GM23338 (cell line): ENCODE data around the gene TAF1D. TPM values are rescaled to one million over a fixed set of nuclear protein-coding genes. Genes with fewer than 3 reads are reported as not detected.

ENCODE experiments used
- ATAC-seq: fragments of 200-7000 bp; cut with Tn5 transposase; 3 replicates; pipeline ENCODE4 v1.9.1; 2020
- DNase-seq: peaks from one replicate; pipeline ENCODE4 v3.0.0-alpha.2; 2015; ENCODE audit warnings: low spot score
- H2AFZ ChIP-seq: fragments of 200-600 bp; sonication (generic); 2 replicates; pipeline ENCODE4 v1.8.0; 2016; ENCODE audit warnings: antibody characterized with exemption, mild to moderate bottlenecking, moderate library complexity
- H3F3A ChIP-seq: fragments of 200-600 bp; sonication (generic); replicated peaks from 2 replicates; pipeline ENCODE4 v1.8.0; 2017; ENCODE audit warnings: antibody characterized with exemption, mixed run types, low read depth
- H3K27ac ChIP-seq: fragments of 200-600 bp; sonication (generic); 2 replicates; pipeline ENCODE4 v1.6.1; 2016; ENCODE audit warnings: low read depth
- H3K27me3 ChIP-seq: fragments of 200-600 bp; sonication (generic); 2 replicates; pipeline ENCODE4 v1.8.0; 2016; ENCODE audit warnings: mild to moderate bottlenecking, mixed run types, moderate library complexity; ENCODE audit not compliant: insufficient read depth
- H3K36me3 ChIP-seq: fragments of 200-600 bp; sonication (generic); 2 replicates; pipeline ENCODE4 v1.8.0; 2016; ENCODE audit warnings: mild to moderate bottlenecking; ENCODE audit not compliant: insufficient read depth
- H3K4me1 ChIP-seq: fragments of 200-600 bp; sonication (generic); 2 replicates; pipeline ENCODE4 v1.8.0; 2016; ENCODE audit warnings: mild to moderate bottlenecking, moderate library complexity; ENCODE audit not compliant: insufficient read depth
- H3K4me2 ChIP-seq: fragments of 200-600 bp; sonication (generic); 2 replicates; pipeline ENCODE4 v1.7.1; 2017; ENCODE audit warnings: mixed run types
- H3K4me3 ChIP-seq: fragments of 200-600 bp; sonication (generic); 2 replicates; pipeline ENCODE4 v1.6.1; 2016; ENCODE audit warnings: mixed run types
- H3K79me2 ChIP-seq: fragments of 200-600 bp; sonication (generic); replicated peaks from 2 replicates; pipeline ENCODE4 v1.8.0; 2017; ENCODE audit warnings: mild to moderate bottlenecking; ENCODE audit not compliant: insufficient read depth
- H3K9me2 ChIP-seq: fragments of 200-600 bp; sonication (generic); 2 replicates; pipeline ENCODE4 v1.8.0; 2017; ENCODE audit not compliant: insufficient read depth
- H4K20me1 ChIP-seq: fragments of 200-600 bp; sonication (generic); replicated peaks from 2 replicates; pipeline ENCODE4 v1.8.0; 2017; ENCODE audit warnings: mild to moderate bottlenecking; ENCODE audit not compliant: insufficient read depth
- H3K27ac Mint-ChIP-seq: 2 replicates; pipeline ENCODE4 v1.8.0; 2020; ENCODE audit warnings: inconsistent platforms, mild to moderate bottlenecking, moderate library complexity, mixed read lengths
- H3K27me3 Mint-ChIP-seq: 3 replicates; pipeline ENCODE4 v1.8.0; 2022; ENCODE audit warnings: low read depth, mild to moderate bottlenecking, moderate library complexity, mixed read lengths, inconsistent platforms; ENCODE audit not compliant: insufficient read depth, poor library complexity
- H3K36me3 Mint-ChIP-seq: 3 replicates; pipeline ENCODE4 v1.8.0; 2021; ENCODE audit warnings: low read depth, mild to moderate bottlenecking, inconsistent platforms, moderate library complexity, mixed read lengths
- H3K4me1 Mint-ChIP-seq: 3 replicates; pipeline ENCODE4 v1.8.0; 2020; ENCODE audit warnings: mild to moderate bottlenecking, inconsistent platforms, mixed read lengths
- H3K4me3 Mint-ChIP-seq: 3 replicates; pipeline ENCODE4 v1.8.0; 2021; ENCODE audit warnings: moderate library complexity, mild to moderate bottlenecking, inconsistent platforms, mixed read lengths
- H3K9me3 Mint-ChIP-seq: 3 replicates; pipeline ENCODE4 v1.8.0; 2020; ENCODE audit warnings: moderate library complexity, mild to moderate bottlenecking, inconsistent platforms, mixed read lengths
- CREB1 ChIP-seq: fragments of 250-450 bp; sonication (Bioruptor Pico); IDR thresholded peaks from 2 replicates; pipeline ENCODE4 v1.5.0; 2020; ENCODE audit warnings: low read depth, mild to moderate bottlenecking, moderate library complexity
- EZH2 ChIP-seq: fragments of 200-600 bp; sonication (generic); IDR thresholded peaks from one replicate; pipeline ENCODE4 v1.8.0; 2017; ENCODE audit warnings: antibody characterized with exemption, mild to moderate bottlenecking, low read depth; ENCODE audit not compliant: unreplicated experiment
- JUNB ChIP-seq: IDR thresholded peaks from one replicate; pipeline ENCODE4 v1.6.1; 2016; ENCODE audit warnings: antibody characterized with exemption; ENCODE audit not compliant: unreplicated experiment
- NANOG ChIP-seq: IDR thresholded peaks from 2 replicates; pipeline ENCODE4 v1.6.1; 2016; ENCODE audit warnings: antibody characterized with exemption, borderline replicate concordance
- STAT1 ChIP-seq: IDR thresholded peaks from one replicate; pipeline ENCODE4 v1.6.1; 2016; ENCODE audit warnings: antibody characterized with exemption; ENCODE audit not compliant: unreplicated experiment
- ZNF114 ChIP-seq: fragments of 250-450 bp; sonication (Bioruptor Pico); IDR thresholded peaks from 2 replicates; pipeline ENCODE4 v1.5.0; 2020; ENCODE audit warnings: mild to moderate bottlenecking, moderate library complexity
- ZNF331 ChIP-seq: fragments of 250-450 bp; sonication (Bioruptor Pico); IDR thresholded peaks from 2 replicates; pipeline ENCODE4 v1.5.0; 2020; ENCODE audit warnings: low read depth, mild to moderate bottlenecking, moderate library complexity
- polyA plus RNA-seq: library from polyadenylated mRNA; unstranded; fragments of >200 nt; fragmentation: Nextera tagmentation; extraction: Ambion mirVana; gene quantifications from 2 replicates; pipeline ENCODE4 v1.2.1, GENCODE V29; 2016
- total RNA-seq: library from RNA; depleted of rRNA; stranded (reverse); fragments of >200 nt; shearing (Covaris generic); gene quantifications from 2 replicates; pipeline ENCODE4 v1.2.3, GENCODE V29; 2014
- TF ChIP-seq, protein P1 (sequence below), 2 experiments: fragments of 200-600 bp in 1 of 2; sonication (generic) in 1 of 2; conservative IDR thresholded peaks; 2 replicates each; pipeline versions ENCODE4 v1.5.1 to v1.6.1; 2016 to 2017; ENCODE audit warnings: antibody characterized with exemption in 2 of 2, low read depth in 2 of 2, mild to moderate bottlenecking in 2 of 2, moderate library complexity in 1 of 2
- TF ChIP-seq, protein P2 (sequence below): IDR thresholded peaks from one replicate; pipeline ENCODE4 v1.6.1; 2018; ENCODE audit warnings: antibody characterized with exemption; ENCODE audit not compliant: unreplicated experiment

Gene TAF1D
- total and polyA plus RNA-seq, 2 experiments from 2014 or later: 240 to 246 TPM

DNA sequence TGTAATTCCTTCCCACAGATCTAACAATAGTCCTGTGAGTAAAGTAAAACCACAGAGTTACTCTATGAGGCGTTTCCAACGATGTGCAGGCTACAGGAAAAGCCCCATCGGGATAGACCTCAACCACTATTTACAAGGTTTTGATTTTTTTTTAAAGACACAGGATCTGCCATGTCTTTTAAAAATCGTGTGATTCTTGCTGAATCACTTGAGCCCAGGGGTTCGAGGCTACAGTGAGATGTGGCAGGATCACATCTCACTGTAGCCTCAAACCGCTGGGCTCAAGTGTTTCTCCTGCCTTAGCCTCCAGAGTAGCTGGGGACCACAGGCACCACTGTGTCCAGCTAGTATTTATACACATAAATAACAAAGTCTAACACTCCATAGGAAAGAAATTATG, 7.8 kb downstream of the TAF1D start (continued):
- TF ChIP-seq, protein P1, sequence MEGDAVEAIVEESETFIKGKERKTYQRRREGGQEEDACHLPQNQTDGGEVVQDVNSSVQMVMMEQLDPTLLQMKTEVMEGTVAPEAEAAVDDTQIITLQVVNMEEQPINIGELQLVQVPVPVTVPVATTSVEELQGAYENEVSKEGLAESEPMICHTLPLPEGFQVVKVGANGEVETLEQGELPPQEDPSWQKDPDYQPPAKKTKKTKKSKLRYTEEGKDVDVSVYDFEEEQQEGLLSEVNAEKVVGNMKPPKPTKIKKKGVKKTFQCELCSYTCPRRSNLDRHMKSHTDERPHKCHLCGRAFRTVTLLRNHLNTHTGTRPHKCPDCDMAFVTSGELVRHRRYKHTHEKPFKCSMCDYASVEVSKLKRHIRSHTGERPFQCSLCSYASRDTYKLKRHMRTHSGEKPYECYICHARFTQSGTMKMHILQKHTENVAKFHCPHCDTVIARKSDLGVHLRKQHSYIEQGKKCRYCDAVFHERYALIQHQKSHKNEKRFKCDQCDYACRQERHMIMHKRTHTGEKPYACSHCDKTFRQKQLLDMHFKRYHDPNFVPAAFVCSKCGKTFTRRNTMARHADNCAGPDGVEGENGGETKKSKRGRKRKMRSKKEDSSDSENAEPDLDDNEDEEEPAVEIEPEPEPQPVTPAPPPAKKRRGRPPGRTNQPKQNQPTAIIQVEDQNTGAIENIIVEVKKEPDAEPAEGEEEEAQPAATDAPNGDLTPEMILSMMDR (conservative IDR thresholded peaks at IDR 0.05; ENCODE audit: low read depth in 2 of 2): no peak
- TF ChIP-seq, protein P2, sequence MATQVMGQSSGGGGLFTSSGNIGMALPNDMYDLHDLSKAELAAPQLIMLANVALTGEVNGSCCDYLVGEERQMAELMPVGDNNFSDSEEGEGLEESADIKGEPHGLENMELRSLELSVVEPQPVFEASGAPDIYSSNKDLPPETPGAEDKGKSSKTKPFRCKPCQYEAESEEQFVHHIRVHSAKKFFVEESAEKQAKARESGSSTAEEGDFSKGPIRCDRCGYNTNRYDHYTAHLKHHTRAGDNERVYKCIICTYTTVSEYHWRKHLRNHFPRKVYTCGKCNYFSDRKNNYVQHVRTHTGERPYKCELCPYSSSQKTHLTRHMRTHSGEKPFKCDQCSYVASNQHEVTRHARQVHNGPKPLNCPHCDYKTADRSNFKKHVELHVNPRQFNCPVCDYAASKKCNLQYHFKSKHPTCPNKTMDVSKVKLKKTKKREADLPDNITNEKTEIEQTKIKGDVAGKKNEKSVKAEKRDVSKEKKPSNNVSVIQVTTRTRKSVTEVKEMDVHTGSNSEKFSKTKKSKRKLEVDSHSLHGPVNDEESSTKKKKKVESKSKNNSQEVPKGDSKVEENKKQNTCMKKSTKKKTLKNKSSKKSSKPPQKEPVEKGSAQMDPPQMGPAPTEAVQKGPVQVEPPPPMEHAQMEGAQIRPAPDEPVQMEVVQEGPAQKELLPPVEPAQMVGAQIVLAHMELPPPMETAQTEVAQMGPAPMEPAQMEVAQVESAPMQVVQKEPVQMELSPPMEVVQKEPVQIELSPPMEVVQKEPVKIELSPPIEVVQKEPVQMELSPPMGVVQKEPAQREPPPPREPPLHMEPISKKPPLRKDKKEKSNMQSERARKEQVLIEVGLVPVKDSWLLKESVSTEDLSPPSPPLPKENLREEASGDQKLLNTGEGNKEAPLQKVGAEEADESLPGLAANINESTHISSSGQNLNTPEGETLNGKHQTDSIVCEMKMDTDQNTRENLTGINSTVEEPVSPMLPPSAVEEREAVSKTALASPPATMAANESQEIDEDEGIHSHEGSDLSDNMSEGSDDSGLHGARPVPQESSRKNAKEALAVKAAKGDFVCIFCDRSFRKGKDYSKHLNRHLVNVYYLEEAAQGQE: no peak
- no peak for TF ChIP-seq STAT1

DNA sequence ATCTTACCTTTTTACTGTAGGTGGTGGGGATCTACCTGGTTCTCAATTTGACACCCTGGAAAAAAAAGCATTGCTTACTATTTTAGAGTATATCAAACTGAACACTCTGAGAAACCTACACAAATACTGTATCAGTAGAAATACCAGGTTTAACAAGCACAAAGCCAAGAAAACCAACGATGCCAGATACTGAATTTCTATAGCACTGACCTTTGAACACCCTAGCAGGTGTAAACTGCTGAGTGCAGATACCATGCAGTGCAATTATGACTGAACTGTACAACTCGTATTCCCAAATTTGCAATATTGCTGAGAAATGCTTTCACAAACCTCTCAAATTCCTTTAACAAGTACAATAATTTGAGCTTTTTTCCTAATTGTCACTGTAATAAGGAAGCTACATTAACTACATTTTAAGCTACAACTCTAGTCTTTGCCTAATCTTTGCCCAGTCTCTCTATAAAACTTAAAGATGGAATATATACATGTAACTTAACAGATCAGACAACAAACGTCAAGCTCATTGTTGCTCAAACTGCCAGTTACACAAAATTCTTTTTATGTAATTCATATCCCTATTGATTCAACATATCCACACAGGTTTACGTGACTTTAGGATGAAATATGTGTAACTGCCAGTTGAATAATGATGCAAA, 8.9 kb downstream of the TAF1D start:
- H3K27me3 Mint-ChIP-seq: peaks cover 12% of the 10 kb centered on the region
- no peaks in the 10 kb centered on the region; the same call in 2 of the 3 replicates for H3K9me3 Mint-ChIP-seq
- Histone ChIP-seq H3K36me3 (peaks cover 80% of the 10 kb centered on the region), H3K9me2 (no peaks in the 10 kb centered on the region), H3K4me2 (no peak overlapping the region), H2AFZ (no peak overlapping the region), H3F3A (peaks cover 86% of the 10 kb centered on the region), H3K27me3 (no peaks in the 10 kb centered on the region), H3K79me2 (peaks cover 30% of the 10 kb centered on the region), H3K4me1 (peaks cover 3% of the 10 kb centered on the region; the same call in 1 of the 2 replicates), H3K4me3 (no peak overlapping the region), H3K27ac (peak overlapping the region; percentile 37), H4K20me1 (peaks cover 55% of the 10 kb centered on the region)
- DNase-seq (no peak), ATAC-seq (no peak)
- H3K4me3 Mint-ChIP-seq: no peak overlapping the region
- peaks cover 99% of the 10 kb centered on the region for H3K36me3 Mint-ChIP-seq
- H3K4me1 Mint-ChIP-seq: peaks cover 14% of the 10 kb centered on the region; the same call in 2 of the 3 replicates
- no peak overlapping the region for H3K27ac Mint-ChIP-seq
- TF ChIP-seq, protein P2: no peak
- TF ChIP-seq CREB1 (CRISPR knock-in tag): no peak
- no peak for TF ChIP-seq ZNF114 (CRISPR knock-in tag)
- no peak for TF ChIP-seq EZH2
- TF ChIP-seq JUNB: no peak
- TF ChIP-seq ZNF331 (CRISPR knock-in tag): no peak
- TF ChIP-seq NANOG: no peak
